Right ventricle myocardium inferior (tissue), 1 donor: ENCODE results near the gene PRDX1. TPM values are rescaled to one million over a fixed set of nuclear protein-coding genes. Genes with fewer than 3 reads are reported as not detected.

Experiments used
- ATAC-seq: fragments of 200-7000 bp; cut with Tn5 transposase; one replicate; pipeline ENCODE4 v1.9.1; 2020; ENCODE audit warnings: mild to moderate bottlenecking, moderate library complexity
- DNase-seq: peaks from one replicate; pipeline ENCODE4 v3.0.0; 2021; ENCODE audit errors: missing footprints
- intact Hi-C: fragments of 100-400 bp; cut with DNase I; formaldehyde crosslinking; loops from one replicate; pipeline ENCODE4 v1.11.0; 2022
- long read RNA-seq: library from polyadenylated mRNA; unstranded; transcript quantifications from one replicate; pipeline ENCODE4 v2.0.0, GENCODE V29; 2021
- total RNA-seq: library from RNA; stranded (reverse); fragmentation: NEBNext Ultra II Directional; extraction: Animal tissue kit (Norgen Biotek cat#: 25700); gene quantifications from one replicate; pipeline ENCODE4 v1.2.1, GENCODE V29; 2021
- donor health status: DM: no; HTN: yes; CAD: no; lungs with severe emphysema.

PRDX1 gene
- total RNA-seq = 314 TPM
- long read RNA-seq, transcript PRDX1-202 (6 exons, 1,021 nt) = major isoform, 109 of 122 reads
- long read RNA-seq, partial matches to known transcripts = 4 of 122 reads
- long read RNA-seq, other reads (novel, unspliced or antisense) = 8 of 122 reads

DNA sequence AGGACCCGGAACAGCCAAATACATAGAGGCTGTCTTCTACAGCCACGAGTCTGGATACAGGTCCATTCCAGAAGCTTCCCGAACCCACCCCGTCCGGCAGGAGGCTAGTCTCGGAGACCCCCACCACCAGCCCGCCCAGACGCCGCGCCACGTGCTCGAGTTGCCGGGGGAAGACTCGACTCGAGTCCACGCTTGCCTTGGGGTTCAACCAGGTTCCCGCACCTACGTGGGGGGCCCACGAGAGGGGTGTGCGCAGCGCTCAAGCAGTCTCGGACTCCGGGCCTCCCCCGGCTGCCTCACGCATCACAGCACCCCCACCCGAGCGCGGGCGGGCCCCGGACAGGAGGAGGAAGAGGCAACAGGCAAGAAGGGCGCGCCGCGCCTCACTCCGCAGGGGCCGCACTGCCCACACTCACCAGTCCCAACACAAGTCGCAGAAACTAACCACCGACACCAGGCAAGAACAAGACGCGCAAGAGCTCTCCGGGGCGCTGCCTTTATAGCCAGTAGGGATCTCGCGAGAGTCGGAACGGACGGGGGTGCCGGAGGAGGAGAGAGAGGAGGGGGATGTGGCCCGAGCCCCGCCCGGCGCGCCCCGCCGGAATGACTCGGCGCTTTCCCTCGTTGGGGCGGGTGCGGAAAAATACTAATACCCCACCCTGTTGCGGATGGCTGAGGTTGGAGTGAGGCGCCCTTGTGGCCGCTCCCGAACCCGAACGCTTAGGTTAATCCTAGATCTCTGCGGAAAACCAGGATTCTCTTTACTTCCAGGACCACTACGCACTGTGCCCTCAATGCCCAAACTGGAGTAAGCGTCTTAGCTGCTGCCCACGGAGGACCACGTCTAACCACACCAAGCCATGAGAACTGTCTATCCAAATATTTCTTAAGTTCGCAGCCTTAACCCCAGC is at the start of gene PRDX1:
Gene PRDX1, minus strand, starts transcription at position 472 of the 911 bp plus-strand sequence. CDS start 2,841 bp downstream, outside the sequence.
- DNase-seq = peak; percentile 96
- peak; percentile 96 for ATAC-seq
- intact Hi-C loops = loop anchor here (1.0 to 5.0 kb wide), 2 partner anchors 29 to 46 kb away; partner anchors contain the start of gene AKR1A1

DNA sequence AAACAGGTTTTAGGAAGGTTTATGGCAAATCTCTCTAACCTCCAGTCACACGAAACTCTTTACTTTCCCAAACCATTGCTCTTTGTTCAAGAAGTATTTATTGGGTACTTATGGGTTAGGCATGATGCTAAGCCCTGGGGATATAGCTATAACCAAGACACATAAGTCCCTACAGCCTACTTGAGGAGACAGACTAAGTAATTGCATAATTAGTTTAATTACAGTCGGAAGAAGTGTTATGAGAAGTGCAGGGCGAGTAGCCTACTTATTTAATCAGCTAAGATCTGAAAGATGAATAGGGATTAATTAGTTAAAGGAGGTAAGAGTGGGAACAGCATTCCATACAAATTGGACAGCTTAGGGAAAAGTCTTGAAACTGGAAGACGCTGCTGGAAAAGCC is 48.9 kb upstream of the PRDX1 start:
- intact Hi-C loops = loop anchor here (1.0 kb wide), 1 partner anchor 210 kb away; no protein-coding TSS in a partner anchor

DNA sequence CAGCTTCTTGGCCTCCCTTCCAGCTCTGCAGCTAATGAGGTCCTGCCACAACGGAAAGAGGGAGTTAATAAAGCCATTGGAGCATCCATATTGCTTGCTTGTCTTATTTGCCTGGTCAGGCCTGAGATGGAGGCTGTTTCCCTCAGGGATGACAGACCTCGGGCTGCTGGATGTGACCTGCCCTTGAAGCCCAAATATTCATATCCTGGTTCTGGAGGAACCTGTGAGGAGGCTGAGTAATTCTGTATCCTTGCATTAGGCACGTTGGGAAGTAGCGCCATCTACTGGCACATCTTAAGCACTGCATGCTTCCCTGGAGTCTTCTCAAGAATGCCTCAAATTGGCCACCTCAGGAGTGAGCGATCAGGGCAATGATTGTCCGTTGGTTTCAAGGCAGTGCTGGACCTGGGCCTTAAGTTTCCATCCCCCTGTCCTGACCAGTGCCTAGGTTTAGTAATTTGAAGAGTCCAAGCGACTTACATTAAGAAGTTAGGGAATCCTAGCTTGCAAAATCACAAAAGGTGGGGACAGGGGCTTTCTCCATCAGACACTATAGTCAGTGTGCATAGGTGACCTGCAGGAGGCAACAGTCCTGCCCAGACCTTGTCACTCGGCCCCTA is 48.4 kb upstream of the PRDX1 start:
- DNase-seq (peak; percentile 74), ATAC-seq (peak; percentile 82)
- intact Hi-C loops = loop anchor here (1.0 to 10.0 kb wide), 3 partner anchors 48 to 225 kb away; partner anchors contain the start of genes MUTYH, PRDX1 and TOE1

More for the DNA sequence above, 48.9 kb upstream of the PRDX1 start:
- no peak for DNase-seq
- ATAC-seq = no peak

DNA sequence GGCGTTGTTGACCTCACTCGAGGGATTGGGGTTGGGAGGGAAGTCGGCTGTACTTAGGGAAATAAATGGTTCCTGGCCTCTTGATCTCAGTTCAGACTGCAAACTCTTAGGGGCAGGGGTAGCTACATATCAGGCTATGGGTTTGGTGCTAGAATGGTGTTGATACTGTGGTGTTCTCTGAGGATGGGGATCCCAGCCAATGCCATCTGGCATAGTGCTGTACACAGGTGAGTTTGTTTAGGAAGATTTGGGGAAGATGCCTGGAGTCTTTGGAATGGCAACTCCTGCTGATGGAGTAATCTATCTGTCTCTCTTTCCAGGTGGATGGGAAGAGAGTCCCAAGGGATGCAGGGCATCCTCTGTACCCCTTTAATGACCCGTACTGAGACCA is 47.9 kb upstream of the PRDX1 start:
- ATAC-seq = no peak
- intact Hi-C loops = loop anchor here (5.0 to 10.0 kb wide), 2 partner anchors 47 to 225 kb away; partner anchors contain the start of genes MUTYH, PRDX1 and TOE1

DNA sequence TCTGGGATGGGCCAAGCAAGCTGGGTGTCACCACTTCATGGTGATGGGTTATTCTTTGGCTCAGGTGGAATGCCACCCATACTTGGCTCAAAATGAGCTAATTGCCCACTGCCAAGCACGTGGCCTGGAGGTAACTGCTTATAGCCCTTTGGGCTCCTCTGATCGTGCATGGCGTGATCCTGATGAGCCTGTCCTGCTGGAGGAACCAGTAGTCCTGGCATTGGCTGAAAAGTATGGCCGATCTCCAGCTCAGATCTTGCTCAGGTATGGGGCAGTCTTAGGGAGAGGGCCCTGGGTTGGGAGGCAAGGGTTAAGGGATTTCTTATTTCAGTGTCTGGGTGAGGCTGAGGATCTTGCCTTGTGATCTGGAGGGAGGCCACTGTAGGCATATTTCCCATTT is 46.7 kb upstream of the PRDX1 start:
- ATAC-seq = no peak
- intact Hi-C loops = loop anchor here (5.0 to 10.0 kb wide), 2 partner anchors 46 to 224 kb away; partner anchors contain the start of genes MUTYH, PRDX1 and TOE1
- no peak for DNase-seq

More for the DNA sequence above, 47.9 kb upstream of the PRDX1 start:
- no peak for DNase-seq

DNA sequence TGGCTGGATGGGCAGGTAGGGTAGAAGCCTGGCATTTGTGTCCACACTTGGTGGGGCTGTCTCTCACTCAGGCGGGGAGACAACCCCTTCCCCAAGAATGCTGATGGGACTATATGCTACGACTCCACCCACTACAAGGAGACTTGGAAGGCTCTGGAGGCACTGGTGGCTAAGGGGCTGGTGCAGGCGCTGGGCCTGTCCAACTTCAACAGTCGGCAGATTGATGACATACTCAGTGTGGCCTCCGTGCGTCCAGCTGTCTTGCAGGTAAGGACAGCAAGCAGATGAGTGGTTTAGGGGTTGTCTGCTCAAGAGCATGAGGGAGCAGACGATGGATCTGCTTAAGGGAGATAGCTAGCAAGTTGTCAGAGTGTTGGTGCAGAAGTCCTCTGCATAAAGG is 46.2 kb upstream of the PRDX1 start:
- no peak for ATAC-seq
- intact Hi-C loops = loop anchor here (5.0 to 10.0 kb wide), 2 partner anchors 46 to 223 kb away; partner anchors contain the start of genes MUTYH, PRDX1 and TOE1
- DNase-seq = no peak

DNA sequence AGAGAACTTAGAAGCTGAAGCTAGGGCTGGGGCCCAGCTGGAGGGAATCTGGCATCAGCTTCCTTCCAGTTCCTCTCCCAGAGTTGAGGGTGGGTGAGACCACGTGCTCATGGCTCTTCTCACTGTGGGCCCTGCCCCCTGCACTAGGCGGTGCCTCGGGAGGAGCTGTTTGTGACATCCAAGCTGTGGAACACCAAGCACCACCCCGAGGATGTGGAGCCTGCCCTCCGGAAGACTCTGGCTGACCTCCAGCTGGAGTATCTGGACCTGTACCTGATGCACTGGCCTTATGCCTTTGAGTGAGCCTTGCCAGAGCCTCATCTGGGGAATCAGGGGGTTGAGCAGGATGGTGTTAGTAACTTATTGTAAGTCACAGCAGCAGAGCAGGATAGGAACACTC is 45.0 kb upstream of the PRDX1 start:
- intact Hi-C loops = loop anchor here (5.0 to 10.0 kb wide), 2 partner anchors 44 to 222 kb away; partner anchors contain the start of genes MUTYH, PRDX1 and TOE1
- ATAC-seq (peak; percentile 63), DNase-seq (peak; percentile 74)

DNA sequence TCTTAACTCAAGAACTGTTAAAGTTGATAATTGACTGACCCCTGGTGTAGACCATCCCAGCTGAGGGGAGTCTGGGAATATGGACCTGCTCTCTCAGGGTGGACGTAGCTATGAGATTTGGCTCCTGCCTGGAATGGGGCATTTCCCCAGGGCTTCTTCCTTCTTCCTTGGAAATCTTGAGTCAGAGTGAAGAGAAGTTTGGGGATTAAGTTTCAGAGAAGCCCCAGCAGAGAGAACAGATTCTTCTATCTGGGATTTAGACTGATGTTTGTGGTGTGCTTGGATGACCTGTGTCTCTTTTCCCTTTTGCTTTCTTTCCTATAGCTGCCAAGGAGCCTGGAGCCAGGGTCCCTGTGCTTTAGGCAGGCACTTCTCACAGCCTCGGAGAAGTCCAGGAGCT is 42.2 kb upstream of the PRDX1 start:
- ATAC-seq = no peak
- DNase-seq = no peak
- intact Hi-C loops = loop anchor here (10.0 kb wide), 1 partner anchor 219 kb away; the partner anchor contains the start of genes MUTYH and TOE1

DNA sequence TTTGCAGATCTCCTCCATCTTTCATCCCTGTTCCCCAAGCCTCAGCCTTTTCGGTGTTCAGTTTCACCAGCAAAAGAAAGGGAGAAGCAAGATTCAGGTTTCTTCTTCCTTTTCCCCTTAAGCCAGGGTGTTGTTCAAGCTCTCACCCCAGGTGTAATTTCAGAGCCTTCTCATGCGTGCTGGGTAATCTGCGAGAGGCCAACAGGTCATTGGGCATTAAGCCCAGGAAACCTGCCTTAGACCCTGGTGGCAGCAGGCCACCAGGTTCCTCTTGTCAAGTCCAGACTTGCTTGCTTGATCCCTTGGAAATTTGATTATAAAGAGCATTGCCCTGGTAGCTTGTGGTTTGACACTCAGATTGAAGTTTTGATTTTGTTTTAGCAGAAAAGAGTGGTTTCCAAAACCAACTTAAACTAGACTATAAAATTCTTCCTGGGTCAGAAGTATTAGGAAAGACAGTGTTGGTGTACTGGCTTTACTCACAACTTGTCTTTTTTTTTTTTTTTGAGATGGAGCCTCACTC is 35.8 kb upstream of the PRDX1 start:
- ATAC-seq = no peak
- DNase-seq = no peak
- intact Hi-C loops = no loop called here

DNA sequence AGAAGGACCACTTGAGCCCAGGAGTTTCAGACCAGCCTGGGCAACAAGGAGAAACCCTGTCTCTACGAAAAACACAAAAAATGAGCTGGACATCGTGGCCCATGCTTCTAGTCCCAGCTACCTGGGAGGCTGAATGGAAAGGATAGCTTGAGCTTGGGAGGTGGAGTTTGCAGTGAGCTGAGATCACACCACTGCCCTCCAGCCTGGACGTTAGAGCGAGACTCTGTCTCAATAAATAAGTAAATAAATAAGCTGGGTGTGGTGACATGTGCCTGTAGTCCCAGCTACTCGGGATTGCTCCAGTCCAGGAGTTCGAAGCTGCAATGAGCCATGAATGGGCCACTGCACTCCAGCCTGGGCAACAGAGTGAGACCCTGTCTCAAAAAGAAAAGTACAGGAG is 32.5 kb upstream of the PRDX1 start:
- intact Hi-C loops = no loop called here
- ATAC-seq = no peak

DNA sequence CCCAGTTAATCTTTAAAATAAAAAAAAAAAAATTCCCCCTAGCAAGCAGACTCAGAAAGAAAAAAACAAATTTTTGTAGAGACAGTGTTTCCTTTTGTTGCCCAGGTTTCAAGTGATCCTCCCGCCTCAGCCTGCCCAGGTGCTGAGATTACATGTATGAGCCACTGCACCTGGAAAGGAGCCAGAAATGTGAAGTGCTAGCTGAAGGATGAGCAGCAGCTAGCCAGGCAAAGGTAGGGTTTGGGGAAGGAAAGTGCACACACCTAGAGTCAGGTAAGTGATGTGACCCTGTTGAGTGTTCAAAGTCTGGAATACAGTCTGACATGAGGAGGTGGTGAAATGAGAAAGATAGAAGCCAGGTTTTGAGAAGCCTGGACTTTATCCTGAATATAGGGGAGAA is 30.6 kb upstream of the PRDX1 start:
- intact Hi-C loops = no loop called here
- ATAC-seq = no peak

More for the DNA sequence above, 32.5 kb upstream of the PRDX1 start:
- DNase-seq = no peak

DNA sequence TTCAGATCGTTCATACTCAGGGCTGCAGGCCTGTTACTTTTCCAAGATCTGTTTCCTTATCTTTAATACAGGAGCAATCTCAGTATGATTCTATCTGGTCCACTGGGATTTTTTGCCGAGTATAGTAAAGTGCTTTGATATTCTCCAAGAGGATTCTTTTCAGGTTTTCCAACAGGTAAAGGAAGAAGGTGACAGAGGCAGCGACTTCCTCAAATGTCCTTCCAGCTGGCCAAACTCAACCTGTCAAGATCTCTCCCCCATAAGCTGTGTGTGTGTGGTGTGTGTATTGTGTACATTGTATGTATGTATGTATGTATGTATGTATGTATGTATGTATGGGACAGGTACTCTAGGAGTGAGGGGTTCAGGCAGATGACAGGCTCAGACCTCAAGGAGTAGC is 30.0 kb upstream of the PRDX1 start:
- no peak for DNase-seq
- no peak for ATAC-seq
- intact Hi-C loops = no loop called here

More for the DNA sequence above, 30.6 kb upstream of the PRDX1 start:
- no peak for DNase-seq

DNA sequence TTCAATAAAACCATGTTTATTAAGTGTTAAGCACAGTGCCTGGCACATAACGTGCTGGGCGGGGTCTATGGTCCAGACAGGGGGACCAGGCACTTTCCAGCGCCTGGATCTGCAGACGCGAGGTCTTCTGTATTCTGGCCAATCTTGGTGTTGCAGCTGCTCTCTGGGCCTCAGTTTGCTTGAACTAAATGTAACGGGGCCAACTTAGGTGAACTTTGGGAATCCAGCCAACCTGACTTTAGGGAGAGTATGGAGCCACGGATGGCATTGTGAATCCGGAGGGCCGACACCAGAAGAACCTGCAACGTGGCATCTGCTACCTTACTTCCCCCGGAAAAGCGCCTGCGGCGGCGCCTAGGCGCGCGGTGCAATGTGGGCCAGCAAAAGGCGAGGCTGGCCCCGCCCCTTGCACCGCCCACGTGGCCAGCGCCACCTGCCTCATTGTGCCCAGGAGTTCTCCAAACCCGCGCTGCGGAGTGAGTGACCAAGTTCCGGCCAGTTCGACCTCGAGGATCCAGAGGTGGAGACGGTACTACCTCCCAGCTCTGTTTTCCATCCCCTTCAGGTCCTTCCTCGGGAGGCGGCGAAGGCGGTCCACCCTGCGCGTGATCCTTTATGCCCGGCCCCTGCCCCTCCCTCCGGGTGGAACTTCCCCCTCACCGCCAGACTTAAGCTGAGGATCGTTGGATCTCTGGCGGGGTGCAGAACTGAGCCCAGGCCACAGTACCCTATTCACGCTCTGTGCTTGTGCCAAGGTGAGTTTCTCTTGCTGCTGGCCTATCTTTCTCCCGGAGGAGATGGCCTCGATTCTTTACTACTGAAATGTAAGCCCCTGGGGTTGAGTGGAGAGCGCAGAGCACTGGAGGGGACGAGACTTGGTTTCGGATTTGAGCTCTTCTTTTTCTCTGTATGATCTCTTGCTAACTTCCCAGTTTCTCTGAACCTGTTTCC is 29.0 kb upstream of the PRDX1 start, which contains the start of gene AKR1A1:
Gene AKR1A1, plus strand, starts transcription at position 426 of the 951 bp plus-strand sequence. CDS start 10,969 bp downstream, outside the sequence.
- intact Hi-C loops = loop anchor here (1.0 kb wide), 1 partner anchor 29 kb away; the partner anchor contains the start of gene PRDX1
- peak; percentile 98 for ATAC-seq
- DNase-seq = peak; percentile 95

DNA sequence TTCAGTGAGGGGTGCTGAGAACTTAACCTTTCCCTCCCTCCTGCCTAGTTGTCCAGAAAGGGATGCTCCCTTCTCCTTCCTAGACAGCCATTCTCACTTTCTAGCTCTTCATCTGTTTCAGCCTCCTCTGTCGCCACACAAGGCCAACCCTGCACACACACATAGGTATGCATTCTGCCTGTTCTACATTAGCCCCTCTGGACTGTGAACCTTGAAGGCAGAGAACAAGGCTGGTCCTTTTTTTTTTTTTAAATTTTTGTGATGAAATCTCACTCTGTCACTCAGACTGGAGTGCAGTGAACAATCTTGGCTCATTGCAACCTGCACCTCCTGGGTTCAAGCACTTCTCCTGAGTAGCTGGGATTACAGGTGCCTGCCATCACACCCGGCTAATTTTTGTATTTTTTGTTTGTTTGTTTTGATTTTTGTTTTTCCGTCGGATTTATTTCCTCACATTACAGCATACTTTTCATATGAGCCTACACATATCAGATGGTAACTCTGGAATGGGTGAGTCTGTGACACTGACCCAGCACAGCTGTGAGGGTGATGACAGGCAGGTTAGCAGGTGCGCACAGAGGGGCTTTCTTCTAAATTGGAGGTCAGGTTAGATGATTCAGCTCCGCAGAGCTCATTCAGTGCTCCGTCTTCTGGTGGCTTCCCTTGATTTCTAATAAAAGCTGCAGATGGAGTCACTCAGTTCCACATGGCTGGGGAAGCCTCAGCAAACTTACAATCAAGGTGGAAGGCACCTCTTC is 24.0 kb upstream of the PRDX1 start:
- intact Hi-C loops = no loop called here
- DNase-seq = no peak
- no peak for ATAC-seq

DNA sequence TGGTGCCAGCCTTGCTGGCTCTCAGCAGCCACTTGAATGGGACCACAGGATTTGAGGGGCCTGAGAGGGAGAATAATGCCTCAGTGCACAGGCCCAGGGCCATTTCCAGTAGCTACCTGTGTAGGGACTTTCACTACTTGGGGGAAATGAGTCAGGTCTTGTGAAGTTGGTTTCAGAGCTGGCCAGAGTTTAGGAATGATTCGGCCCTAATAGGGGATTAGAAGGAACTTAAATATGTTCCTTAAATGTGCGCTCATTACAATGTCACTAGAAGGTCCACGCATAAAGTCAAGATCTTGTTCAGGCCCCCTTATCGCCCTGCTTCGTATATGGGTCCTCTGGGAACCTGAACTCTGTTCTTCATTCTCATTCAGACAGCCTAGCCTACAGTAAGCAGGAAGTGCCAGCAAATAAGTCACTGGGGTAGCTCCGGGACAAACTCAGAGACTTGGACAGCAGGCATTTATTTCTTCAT is 23.4 kb upstream of the PRDX1 start:
- no peak for DNase-seq
- intact Hi-C loops = no loop called here
- no peak for ATAC-seq

DNA sequence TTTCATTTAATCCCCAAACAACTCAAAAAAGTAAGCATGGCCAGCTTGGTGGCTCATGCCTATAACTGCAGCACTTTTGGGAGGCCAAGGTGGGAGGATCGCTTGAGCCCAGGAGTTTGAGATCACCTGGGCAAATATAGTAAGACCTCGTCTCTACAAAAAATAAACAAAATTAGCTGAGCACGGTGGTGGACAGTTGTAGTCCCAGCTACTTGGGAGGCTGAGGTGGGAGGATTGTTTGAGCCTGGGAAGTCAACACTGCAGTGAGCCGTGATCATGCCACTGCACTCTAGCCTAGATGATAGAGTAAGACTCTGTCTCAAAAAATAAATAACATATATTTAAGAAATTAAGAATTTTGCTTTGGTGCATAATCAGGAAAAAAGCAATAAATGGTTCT is 22.8 kb upstream of the PRDX1 start:
- DNase-seq (no peak), ATAC-seq (no peak)
- intact Hi-C loops = no loop called here
